GM18520 (cell line): ENCODE results near the gene CCL28.
"Not testable (repeated sequence)": the region's sequence is repeated elsewhere in the genome, so short reads cannot be mapped to it uniquely, and the experiment has no call there.

Source experiments
- ATAC-seq: cut with Tn5 transposase; IDR thresholded peaks from one replicate; pipeline ENCODE4 v1.9.1; 2021; ENCODE audit not compliant: unreplicated experiment

Gene CCL28

DNA sequence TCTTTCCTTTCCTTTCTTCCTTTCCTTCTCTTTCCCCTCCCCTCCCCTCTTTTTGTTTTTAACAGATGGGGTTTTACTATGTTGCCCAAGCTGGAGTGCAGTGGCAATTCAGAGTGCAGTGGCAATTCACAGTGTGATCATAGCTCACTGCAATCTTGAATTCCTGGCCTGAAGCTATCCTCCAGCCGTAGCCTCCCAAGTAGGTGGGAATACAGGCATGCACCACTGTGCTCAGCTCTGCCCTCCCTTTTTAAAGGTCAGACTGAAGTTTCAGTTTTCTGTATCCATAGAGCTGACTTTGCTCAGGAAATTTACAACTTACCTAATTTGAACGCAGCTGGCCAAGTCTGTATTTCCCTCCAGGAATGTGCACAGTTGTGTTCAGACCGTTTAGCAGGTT is 696 bp downstream of the CCL28 start:
- ATAC-seq, result no peak

GRCh38 chr5:43410414-43410813 is 1.8 kb downstream of the CCL28 start:
- ATAC-seq, result no peak

DNA sequence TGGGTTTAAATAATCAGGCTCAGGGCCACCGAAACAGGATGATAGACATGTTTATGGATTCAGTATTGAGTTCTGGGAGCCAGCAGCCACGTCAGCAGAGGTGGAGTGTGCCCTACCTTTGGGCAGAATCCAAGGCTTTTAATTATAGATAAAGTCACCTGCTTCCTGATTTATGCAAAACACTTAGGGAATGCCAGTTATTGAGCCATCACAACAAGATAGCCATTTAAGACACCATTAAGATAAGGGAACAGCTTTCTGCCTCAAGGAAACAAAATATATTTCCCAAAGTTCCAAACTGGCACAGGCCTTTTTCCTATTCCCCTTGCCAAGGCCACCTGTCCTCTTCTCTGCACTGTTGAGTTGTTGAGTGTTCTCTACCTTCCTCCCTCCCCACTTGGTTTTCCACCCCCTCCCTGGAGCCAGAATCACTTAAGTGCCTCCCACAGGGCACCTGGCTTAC is 2.4 kb downstream of the CCL28 start:
- no peak for ATAC-seq

GRCh38 chr5:43402524-43403066 is 9.6 kb downstream of the CCL28 start:
- ATAC-seq, result not testable (repeated sequence)

GRCh38 chr5:43401827-43402226 is 10.4 kb downstream of the CCL28 start:
- no peak for ATAC-seq

DNA sequence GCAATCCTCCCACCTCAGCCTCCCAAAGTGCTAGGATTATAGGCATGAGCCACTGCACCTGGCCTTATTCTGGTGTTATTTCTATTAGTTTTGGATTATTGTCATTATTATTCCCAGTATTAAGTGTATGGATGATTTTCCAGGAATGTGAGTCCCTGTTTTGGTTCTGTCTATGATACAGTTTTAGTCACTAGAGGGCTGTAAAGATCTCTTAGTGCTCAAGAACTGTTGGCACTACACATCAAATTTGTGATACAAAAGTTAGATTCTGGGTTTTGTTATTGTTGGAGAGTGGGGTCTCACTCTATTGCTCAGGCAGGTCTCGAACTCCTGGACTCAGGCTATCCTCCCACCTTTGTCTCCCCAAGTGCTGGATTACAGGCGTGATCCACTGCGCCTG is 12.1 kb downstream of the CCL28 start:
- ATAC-seq, result no peak

GRCh38 chr5:43396762-43397304 is 15.4 kb downstream of the CCL28 start:
- peak; percentile 87 for ATAC-seq

GRCh38 chr5:43390471-43390870 is 21.7 kb downstream of the CCL28 start:
- ATAC-seq, result no peak

DNA sequence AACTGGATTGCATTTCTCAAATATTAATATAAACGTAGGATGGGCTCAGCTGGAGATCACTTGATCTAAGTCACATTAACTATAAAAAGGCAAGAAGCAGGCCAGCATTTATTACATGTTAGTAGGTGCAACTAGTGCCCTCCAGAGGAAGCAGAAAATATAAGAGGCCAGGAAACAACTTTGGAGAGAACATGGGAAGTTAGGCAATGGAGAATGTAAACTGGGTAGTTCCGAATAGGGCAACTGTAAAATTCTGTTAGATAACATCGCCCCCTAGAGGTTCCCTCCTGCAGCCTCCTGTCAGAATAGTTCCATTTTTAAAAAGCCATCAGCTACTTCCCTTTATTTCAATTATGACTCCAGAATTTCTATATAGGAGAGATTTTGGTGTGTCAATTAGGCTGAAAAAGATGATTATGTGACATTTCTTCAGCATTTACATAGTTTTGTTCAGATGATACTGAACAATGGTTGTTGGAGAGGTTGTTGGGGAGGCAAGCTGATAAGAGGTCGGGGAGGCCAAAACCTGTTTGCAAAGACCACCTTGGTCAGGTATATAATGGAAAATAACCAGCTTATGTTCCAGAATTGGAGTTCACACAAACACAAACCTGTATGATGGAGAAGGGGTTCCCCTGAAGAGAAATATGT is 22.4 kb downstream of the CCL28 start:
- no peak for ATAC-seq

DNA sequence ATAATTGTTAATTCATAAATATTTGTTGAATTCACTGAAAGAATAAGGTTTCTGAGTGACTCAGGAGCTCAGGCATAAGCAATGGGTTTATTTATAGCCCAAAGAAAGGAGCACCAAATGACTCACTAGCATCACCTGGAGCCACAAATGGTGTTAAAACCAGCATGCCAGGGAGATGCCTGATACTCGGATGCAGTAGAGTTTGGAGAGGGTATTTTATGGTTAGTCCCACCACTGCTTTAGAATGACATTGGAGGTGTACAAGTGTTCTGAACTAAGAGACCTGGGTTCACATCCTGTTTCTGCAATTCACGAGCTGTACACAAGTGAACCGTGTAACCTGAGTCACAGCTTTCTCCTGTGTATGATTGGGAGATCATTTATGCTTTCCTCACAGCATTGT is 25.2 kb downstream of the CCL28 start:
- peak; percentile 75 for ATAC-seq

DNA sequence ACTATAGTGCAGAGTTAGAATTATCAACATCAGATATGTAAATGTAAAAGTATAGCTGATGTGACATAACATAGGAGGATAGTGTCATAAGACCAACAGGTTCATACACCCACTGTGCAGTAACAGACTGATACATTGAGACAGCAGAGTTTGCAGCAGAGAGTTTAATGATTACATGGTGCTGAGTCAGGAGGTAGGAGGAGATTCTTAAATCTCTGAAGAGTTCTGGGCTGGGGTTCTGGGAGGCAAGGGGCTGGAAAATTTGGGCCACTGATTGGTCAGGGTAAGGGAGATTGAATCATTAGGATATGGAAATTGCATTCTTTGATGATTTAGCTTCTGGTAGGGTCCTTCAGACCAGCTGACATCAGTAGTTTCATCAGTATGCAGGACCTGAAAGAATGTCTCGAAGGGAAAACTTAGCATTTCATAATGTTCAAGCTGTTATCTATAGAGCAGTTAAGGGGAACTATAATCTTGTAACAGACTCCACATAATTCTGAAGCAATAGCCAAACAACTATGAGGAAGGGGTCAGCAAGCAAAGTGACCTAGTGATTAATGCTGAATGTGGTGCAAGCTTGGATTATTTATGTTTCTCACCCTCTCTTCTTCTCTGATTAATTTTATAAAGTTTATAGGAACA is 35.6 kb downstream of the CCL28 start:
- ATAC-seq, result no peak

GRCh38 chr5:43371821-43372220 is 40.4 kb downstream of the CCL28 start:
- ATAC-seq, result no peak

DNA sequence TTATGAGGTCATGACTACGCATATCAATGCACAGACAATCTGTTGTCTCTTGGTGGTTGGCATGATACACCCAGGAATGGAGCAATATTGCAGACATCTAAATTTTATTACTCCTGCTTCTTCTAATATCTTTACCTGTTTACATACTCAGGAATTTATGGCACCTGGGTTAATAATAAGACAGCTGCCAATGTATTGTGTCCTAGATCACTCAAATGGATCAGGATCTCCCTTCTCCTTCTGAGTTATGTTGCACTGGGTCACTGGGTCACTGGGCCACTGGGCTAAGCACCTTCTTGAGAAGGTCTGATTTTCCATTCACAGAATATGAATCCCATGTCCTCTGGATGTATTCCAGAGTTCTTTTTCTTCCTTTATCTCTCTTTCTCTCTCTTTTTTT is 41.8 kb downstream of the CCL28 start:
- ATAC-seq, result no peak

GRCh38 chr5:43369651-43370050 is 42.5 kb downstream of the CCL28 start:
- ATAC-seq, result no peak

DNA sequence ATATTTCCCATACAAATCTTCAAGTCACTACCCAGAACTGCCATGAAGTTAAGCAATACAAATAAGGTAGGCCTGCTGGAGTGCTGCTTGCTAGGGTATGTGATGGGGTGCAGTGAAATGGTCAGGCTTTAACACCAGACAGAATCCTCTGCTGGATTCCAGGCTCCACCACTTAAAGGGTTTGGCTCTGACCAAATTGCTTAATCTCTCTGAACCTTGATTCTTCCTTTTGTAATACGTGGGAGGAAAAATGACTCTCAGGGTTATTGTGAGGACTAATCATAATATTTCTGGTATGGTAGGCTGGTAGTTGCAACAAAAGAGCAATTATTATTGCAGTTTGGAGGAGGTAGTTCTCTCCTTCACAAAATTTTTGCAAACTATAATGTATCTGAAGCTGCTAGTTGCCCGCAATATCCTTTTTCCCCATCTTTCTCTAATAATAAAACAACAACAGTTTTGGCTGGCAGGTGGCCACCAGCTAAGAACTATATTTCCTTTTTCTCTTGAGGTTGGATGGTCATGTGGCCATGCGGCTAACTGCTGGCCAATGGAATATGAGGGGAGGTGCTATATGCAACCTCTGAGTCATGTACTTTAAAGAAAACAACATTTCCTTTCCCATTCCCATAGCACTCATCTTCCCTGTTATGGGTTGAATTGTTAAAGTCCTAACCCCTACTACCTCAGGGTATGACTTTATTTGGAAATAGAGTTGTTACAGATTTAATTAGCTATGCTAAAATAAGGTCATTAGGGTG is 44.1 kb downstream of the CCL28 start:
- ATAC-seq, result no peak

DNA sequence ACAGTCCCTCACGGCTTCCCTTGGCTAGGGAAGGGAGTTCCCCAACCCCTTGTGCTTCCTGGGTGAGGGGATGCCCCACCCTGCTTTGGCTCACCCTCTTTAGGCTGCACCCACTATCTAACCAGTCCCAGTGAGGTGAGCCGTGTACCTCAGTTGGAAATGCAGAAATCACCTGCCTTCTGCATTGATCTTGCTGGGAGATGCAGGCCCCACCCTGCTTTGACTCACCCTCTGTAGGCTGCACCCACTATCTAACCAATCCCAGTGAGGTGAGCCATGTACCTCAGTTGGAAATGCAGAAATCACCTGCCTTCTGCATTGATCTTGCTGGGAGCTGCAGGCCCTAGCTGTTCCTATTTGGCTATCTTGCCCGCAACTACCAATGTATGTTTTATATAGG is 44.7 kb downstream of the CCL28 start:
- no peak for ATAC-seq

DNA sequence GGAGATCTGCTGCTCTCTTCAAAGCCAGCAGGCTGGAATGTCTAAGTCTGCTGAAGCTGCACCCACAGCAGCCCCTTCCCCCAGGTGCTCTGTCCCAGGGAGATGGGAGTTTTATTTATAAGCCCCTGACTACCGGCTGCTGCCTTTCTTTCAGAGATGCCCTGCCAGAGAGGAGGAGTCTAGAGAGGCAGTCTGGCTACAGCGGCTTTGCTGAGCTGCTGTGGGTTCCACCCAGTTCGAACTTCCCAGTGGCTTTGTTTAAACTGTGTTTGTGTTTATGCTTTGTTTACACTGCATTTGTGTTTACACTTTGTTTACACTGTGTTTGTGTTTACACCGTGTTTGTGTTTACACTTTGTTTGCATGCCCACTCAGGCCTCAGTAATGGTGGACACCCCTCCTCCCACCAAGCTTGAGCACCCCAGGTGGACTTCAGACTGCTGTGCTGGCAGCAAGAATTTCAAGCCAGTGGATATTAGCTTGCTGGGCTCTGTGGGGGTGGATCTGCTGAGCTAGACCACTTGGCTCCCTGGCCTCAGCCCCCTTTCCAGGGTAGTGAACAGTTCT is 45.4 kb downstream of the CCL28 start:
- ATAC-seq, result not testable (repeated sequence)

DNA sequence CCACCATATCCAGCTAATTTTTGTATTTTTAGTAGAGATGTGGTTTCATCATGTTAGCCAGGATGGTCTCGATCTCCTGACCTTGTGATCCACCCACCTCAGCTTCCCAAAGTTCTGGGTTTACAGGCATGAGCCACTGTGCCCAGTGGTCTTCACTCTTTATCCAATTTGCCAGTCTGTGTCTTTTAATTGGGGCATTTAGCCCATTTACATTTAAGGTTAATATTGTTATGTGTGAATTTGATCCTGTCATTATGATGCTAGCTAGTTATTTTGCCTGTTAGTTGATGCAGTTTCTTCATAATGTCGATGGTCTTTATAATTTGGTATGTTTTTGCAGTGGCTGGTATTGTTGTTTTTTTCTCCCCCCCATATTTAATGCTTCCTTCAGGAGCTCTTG is 47.0 kb downstream of the CCL28 start:
- ATAC-seq, result not testable (repeated sequence)

- ATAC-seq, result no peak
These were observed 48.6 kb downstream of the CCL28 start for GRCh38 chr5:43363445-43364152.

GRCh38 chr5:43362725-43363435 is 49.3 kb downstream of the CCL28 start:
- ATAC-seq, result no peak
